HG03064 (cell line): ENCODE data around the gene DCTD.

Source experiments
- ATAC-seq: cut with Tn5 transposase; IDR thresholded peaks from one replicate; pipeline ENCODE4 v1.9.1; 2021; ENCODE audit warnings: low read depth; ENCODE audit not compliant: unreplicated experiment

Gene DCTD

DNA sequence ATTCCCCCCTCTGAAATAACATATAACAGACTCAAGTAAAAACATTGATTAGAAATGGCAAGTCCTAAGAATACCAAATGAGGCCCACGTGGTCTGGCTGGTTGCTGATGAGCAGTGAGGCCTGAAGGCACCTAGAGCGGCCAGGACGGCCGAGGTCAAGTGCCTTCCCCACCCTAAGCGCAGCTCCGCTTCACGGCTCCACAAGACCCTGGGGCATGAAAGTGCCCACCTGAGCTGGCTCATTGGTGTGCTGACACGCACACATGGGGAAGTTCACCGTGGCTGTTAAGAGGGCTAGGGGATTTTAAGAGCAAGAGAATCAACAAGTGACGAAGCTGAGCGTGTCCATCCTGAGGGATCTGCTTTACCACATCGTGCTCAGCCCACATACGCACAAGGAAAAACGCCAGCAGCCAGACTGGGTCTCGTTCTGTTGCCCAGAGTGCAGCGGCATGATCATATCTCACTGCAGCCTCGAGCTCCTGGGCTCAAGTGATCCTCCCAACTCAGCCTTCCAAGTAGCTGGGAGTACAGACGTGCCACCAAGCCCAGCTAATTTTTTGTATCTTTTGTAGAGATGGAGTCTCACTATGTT is 22.4 kb downstream of the DCTD start:
- ATAC-seq, result no peak

DNA sequence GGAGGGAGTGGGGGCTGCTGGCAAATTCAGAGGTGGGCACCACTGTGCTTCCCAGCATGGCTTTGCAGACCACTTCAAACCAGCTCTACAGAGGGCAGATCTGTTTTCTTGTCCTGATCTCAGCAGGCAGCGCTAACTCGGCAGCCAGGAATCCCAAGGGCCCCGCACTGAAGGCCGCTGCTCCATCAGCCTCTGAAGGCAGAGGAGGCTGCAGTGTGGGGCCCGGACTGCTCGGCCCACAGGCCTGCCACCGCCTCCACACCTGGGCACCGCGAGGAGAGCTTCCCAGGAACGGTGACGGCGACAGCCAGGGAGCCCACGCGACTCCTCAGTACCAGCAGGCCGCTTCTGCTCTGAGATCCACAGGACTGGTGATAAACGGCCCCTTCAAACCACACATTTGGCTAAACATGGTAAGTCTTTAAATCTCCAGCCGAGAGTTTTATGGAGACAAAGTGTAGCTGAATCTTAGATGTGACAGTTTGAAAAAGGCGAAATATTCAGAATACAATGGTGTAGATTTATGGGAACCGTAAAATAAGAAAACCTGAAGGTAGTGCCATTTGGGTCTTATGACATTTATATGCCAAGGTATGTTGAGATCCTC is 23.6 kb downstream of the DCTD start:
- ATAC-seq, result no peak

DNA sequence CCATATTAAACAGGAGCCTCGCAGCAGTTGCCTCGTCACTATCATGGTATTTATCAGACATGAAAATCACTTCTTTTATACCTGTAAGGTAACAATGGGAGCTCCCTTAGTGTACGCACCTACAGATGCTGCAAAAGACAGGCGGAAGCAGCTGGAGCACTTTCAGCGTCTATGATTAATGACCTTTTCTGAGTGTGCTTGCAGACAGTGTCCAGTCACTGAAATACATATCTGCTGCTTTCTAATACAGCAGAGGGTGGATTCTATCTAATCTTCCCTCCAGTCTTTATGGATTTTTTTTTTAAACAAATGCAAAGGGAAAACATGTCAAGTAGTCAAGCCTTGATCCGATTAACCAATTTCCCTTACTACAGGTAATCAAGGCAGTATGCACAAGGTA is 24.1 kb downstream of the DCTD start:
- ATAC-seq, result no peak

DNA sequence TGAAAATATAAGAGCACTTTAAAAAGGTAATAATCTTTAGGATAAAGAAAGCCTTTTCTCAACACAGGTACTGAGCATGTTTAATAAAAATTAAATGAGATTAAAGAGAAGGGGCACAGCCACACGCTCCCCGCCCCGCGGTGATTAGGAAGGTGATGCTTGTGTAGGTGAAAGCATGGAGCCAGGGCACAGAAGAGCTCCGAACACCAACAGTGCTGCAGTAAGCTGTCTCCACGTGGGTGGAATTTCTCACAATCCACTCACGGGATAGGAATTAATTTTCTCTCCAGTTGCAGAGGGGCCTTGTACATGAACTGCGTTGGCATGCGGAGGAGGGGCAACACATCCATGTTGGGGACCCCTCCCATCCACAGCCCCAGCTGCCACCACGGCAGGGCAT is 27.0 kb downstream of the DCTD start:
- no peak for ATAC-seq

DNA sequence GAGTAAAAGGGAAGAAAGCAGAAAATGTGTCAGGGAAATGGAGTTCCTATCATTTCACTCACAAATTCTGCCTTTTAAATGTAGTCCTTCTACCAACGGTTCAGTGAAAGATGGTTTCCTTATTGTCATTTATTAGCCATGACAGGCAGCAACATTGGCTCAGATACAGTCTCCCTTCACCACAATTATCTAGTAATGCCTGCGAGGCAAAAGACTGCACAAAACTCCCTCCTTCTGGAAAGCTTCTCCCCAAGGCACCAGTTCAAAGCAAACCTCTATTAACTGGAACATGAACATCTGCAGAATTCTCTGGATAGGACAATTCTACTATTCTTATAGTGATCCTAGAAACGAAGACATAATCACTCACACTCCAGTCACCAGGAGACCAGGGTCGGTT is 28.3 kb downstream of the DCTD start:
- no peak for ATAC-seq

DNA sequence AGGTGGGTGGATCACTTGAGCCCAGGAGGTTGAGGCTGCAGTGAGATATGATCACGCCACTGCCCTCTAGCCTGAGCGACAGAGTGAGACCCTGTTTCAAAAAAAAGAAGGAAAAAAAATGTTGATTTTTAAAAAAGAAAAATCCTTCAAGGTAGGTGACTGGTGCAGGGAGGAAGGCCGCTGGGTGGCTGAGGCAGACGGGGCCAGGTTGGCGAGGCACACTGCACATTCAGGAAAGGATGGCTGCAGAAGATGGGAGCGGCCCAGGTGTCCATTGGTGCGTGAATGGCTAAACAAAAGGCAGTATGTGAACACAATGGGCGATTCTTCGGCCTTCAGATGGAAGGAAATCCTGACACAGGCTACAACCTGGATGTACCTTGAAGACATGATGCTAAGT is 30.4 kb downstream of the DCTD start:
- no peak for ATAC-seq

DNA sequence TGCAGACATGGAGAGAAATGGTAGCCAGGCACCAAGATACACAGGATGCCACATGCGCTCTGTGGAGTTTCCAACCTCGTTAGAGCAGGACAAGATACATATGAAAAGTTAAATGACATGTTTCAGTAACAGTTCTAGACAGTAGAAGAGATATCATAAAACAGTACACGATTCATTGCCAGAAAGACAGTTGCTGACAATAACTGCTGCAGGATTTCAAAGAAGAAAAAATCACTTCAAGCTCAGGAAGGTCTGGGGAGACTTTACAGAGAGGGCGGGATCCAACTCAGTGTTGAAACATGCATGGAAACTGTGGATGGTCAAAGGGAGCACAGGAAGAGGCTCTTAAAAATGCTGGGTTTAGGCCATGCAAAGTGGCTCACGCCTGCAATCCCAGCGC is 31.0 kb downstream of the DCTD start:
- no peak for ATAC-seq

DNA sequence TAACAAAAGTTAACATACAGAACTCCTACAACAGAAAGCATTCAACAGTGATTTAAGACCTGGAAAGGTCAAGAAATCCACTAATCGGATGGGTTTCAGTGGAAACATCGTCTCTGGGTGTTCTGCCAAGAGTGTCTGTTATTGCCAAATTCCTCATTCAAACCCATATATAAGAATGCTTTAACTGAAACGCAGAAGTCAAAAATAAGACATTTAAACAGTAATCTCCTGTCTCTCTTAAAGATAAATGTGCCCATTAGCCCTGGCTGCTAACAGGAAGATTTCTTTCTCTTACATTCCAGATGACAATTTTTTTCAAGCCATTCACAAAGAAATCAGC is 31.5 kb downstream of the DCTD start:
- ATAC-seq, result no peak

DNA sequence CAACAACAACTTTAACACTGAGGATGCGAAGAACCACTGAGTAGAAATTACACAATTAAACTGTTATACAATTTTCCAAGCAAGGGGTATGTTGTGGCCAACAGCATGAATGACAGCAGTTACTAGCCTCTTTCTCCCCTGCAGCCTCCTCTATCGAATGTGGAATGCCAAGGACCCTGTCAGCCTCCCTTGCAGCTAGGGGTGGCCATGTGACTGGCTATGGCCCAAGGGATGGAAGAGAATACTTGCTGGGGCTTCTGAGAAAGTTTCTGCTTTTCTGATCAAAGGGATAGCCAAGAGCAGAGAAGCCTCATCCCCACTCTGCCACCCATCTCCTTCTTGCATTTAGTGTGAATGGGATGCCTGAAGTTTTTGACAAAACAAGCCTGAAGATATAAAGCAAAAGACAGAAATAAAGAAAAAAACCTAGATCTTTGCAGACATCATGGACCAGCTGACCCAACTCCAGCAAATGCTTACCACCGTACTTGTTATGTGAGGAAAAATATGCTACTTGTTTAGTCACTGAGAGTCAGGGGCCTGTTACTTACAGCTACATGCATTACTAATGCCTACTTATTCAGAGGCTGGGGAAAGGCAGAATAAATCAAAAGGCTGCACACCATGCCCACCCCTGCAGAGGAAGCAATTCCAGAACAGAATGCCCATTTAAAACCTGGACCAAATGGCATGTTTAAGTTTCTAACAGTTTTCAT is 32.0 kb downstream of the DCTD start:
- no peak for ATAC-seq

DNA sequence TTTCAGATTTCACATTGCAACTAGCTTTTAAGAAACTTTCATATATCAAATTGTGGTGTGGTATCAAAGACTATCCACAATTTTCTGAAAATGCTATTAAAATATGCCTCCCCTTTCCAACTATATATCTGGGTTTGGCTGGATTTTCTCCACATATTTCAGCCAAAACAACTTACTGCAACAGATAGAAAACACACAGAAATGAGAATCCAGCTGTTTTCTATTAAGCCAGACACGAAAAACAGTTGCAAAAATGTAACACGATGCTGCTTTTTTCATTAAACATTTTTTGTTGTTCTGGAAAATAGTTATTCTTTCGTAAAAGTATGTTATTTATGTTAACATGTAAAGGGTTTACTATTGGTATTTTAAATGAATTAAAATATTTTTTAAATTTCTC is 33.1 kb downstream of the DCTD start:
- ATAC-seq, result no peak

DNA sequence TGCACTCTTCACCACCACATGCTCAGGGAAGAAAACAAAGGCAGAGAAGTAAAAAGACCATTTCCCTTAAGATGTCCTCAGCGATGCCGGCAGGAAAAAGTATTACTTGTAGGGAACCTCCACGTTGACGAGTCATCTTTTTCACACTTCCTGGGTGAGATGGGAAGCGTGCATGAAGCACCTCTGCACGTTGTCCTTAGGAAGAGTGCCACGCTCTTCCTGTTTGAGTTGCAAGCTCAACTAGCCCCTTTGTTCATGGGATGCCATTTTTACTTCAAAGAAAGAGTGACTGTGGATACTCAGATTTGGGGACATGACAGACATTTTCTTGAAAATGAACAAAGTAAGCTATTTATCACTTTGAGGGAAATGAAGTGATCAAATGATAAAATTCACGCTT is 33.8 kb downstream of the DCTD start:
- ATAC-seq, result no peak

DNA sequence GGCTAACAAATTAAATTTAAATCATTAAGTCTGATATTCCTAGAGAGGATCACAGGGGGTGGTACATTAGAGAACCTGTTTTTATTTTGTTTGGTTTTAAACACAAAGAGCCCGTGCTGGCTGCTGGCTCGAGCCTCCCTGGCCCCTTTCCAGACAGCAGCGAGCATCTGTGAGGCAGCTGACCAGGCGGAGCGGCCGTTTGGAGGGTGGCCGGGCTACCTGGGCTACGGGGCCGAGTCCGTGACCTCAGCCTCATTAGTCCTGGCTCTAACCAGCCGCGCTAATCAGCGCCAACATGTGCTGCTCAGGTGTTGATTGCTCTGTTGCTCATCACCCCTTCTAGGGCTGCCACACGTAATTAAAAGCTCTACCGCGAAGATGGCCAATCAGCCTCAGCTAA is 35.3 kb downstream of the DCTD start:
- ATAC-seq, result no peak

DNA sequence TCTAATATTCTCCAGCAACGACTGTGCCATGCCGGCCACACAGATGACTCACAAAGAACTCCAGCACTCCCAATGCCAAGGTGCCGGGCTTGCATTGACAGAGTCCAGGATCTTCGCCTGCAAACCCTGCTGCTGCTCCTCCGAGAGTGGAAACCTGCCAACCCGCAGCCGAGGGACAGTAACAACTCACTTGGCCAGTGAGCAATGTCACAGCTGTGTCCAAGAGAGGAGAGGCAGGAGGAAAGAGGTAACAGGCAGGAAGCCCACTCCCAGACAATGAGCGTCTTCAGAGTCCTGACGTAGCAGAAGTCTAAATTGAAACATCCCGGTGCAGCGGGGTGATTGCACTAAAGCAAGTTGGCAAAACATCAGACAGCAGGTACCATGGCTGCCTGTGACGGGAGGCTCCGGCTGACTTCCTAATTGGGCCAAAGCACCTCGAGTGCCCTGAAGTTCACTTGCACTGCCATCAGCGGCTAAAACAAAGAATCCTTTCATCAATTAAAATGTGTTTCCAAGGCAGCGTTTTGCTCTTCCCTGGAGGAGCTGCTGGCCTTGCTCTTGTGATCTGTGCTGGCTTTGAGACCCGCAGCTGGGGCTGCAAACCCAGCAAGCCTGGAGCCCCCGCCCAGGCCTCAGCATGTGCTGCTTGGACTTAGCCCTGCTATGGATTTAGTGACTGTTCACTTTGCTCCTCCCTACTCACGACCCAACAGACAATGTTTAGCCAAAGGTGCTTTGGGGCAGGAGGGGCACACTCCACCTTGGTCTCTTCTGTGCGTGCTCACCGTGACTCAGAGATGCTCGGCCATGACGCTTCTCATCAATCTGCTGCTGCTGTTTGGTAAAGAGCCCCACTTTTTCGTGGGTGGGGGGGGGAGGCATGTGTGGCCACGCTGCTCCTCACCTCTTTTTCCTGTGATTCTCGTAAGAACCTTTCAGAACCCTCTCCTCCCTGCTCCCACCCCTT is 36.5 kb downstream of the DCTD start:
- no peak for ATAC-seq

DNA sequence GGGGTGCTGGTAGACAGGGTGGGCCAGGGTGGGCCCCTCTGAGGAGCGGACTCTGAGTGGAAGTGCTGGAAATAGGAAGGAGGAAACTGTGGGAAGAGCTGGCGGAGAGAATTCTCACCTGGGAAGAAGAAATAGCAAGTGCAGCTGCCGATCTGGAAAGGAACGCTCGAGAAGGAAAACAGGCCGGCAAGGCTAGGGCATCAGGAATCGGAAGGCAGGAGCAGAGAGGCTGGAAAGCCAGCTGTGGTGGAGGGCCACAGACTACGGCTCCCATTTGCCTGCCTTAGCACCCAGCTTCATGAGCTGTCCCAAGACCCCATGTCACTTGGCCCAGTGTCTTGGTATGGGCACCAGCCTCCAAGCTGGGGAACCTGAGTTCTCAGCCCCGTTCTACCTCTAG is 37.3 kb downstream of the DCTD start:
- ATAC-seq, result no peak

DNA sequence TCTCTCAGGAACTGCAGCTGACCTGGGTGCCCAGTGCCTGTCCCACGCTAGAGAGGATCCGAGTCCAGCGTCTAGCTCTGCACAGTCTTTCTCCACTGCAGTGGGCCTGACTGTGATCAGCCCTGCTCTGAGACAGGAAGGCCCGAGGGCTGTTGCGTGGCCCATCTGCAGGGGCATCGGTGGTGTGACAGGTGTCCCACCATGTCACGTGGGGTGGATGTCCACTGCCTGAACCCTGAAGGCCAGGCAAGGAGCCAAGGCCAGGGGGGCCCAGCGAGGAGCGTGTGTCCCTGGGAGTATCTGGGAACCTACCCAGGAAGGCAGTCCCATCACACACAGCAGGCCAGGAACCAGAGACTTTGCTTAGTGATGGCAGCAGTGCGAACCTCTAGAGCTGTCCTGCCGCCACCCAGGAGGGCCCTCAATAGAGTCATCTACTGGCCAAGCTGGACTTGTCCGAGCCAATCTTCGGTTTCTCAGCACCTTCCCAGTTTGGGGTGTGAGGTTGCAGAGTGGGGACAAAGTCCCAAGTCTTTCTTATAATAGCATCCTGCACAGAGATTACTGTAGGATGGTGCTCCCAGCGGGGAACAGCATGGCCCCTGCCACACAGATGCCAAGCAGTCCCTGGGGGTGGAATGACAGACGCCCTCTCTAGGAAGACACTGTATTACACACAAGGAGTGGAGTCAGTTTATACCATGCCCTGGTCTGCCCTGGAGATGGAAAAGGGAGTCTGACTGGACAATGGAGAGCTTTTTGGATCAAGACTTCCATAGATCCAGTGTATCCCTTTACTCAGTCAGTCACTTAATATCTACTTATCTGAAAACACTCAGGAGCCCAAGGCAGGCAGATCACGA is 38.3 kb downstream of the DCTD start:
- ATAC-seq, result no peak

DNA sequence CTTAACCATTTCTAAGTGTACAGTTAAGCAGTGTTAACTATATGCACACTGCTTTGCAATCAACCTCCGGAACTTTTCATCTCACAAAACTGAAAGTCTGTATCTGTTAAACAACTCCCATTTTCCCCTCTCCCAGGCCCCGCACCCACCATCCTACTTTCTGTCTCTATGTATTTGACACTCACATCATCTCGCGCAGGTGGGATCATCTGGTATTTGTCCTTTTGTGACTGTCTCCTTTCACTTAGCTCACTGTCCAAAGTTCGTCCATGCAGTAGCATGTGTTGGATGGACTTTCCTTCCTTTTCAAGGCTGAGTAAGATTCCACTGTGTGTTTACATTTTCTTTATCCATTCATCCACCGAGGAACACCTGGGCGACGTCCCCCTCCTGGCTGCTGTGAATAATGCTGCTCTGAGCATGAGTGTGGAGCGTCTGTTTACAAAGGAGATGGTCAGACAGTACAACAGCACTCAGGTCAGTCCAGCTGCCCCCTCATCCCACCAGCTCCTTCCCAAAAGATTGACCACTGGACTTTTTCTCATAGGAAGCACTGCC is 39.8 kb downstream of the DCTD start:
- ATAC-seq, result no peak

DNA sequence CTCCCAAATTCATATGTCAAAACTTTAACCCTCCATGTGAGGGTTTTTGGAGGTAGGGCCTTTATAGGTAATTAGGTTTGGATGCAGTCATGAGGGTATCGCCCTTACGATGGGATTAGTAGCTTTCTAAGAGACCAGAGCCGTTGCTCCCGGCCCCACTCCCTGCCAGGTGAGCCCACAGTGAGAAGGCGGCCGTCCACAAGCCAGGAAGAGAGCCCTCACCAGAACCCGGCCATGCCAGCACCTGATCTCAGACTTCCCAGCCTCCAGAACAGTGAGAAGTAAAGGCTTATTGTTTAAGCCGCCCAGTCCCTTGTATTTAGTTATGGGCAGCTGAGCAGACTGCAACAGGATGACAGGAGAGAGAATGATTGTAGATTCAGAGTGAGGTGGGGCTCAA is 40.8 kb downstream of the DCTD start:
- ATAC-seq, result no peak

DNA sequence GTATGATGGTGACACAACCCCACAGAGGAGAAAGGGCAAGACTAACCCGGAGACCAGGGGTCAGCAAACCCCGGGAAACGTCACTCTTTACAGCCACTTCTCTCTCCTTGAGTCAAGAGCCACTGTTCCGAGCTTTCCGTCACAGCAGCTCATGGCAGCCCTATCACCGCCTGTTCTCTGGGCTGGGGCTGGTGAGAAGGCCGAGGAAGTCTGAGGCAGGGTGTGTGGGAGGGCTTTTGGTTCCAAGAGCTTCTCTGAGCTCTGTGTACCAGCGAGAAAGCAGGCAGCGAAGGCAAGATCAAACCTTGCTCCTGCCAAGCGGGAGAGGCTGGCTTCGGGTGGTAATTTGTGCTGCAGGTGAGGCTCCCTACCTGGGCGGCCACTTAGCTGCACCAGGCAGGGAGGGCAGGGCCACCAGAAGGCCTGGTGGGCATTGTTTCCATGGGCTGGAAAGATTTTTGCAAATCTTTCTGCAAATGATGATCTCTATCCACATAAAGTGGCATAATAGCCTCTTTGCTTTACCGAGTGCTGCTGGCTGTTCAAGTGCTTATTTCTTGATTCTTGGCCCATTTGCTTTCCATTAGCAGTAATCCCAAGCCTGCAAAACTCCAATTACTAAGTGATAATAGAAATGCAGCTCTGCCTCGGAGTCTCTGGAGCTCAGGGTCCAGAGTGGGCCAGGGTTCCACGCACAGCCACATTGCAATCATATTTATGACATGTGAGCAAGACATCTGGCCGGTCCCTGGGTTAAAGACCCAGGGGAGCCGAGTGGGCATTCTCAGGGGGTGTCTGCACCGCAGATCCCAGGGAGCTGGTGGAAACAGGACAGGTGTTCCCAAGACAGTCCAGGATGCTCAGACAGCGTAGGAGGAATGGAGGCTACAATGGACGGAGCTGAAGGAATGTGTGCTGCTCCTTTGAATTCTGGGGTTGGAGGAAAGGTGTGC is 41.5 kb downstream of the DCTD start:
- ATAC-seq, result no peak

DNA sequence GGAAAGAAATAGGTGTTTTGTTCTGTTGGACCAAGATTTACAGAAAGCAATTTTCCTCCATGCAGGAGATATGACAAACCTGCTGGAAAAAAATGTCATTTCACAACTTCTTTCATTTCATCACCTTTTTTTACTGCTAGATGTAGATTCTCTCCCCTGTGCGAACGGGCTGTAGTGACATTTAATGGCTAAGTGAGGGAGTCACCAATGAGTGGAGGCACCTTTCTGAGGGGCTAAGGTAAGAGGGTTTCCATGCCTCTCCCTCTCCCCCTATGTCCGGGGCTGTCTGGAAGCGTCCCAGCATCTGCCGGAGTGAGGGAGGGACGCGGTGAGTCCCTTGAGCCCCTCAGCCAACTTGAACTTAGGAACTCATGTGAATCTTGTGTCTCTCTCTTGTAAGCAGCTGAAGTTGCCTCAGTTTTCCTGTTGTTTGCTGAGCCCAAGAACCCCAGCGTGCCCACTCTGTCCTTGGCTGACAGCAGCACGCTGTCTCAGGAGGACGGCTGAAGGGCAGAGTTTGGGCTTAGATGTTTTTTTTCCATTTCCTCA is 42.3 kb downstream of the DCTD start:
- ATAC-seq, result no peak
